Prostate gland (tissue), 2 donors: ENCODE results near the gene USP11.

Experiments
- CTCF ChIP-seq, 4 experiments: fragments of 200-600 bp in 2 of 4; fragments of 450-650 bp in 2 of 4; sonication (generic) in 2 of 4; IDR thresholded peaks; 1 replicate in 3 of 4; 2 replicates in 1 of 4; pipeline ENCODE4 v1.5.1; 2016 to 2019; ENCODE audit warnings: antibody characterized with exemption in 4 of 4, mild to moderate bottlenecking in 2 of 4, moderate library complexity in 2 of 4
- POLR2A ChIP-seq: fragments of 450-650 bp; IDR thresholded peaks from one replicate; pipeline ENCODE4 v1.6.1; 2016; ENCODE audit warnings: antibody characterized with exemption, mild to moderate bottlenecking

GRCh38 chrX:47197526-47197925 lies 35.3 kb upstream of the USP11 start:
- TF ChIP-seq CTCF (IDR thresholded peaks at IDR 0.05): no peak
- TF ChIP-seq POLR2A: no peak
